GM19099 (cell line): ENCODE measurements around the gene PRKCQ.

ENCODE experiments used
- POLR2A ChIP-seq: IDR thresholded peaks from 3 replicates; pipeline ENCODE4 v1.6.1; 2011; ENCODE audit warnings: low read depth; ENCODE audit not compliant: insufficient read length; ENCODE audit errors: extremely low read depth

Gene PRKCQ

DNA sequence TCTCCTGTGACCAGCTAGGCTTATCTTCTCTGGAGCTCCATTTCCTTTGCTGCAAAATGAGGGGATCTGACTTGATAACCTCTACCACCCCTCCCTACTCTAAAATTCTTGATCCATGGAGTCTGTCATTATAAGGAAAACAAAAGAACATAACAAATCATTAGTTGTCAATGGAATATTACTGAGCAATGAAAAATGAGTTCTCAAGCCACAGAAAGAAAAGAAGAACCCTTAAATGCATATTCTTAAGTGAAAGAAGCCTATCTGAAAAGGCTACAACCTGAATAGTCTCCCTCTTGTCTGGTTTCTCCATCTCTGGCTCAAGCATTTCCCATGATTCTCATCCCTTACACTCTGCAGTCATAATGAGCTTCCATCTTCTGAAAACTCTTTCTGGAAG is 110.4 kb downstream of the PRKCQ start:
- TF ChIP-seq POLR2A = no peak

DNA sequence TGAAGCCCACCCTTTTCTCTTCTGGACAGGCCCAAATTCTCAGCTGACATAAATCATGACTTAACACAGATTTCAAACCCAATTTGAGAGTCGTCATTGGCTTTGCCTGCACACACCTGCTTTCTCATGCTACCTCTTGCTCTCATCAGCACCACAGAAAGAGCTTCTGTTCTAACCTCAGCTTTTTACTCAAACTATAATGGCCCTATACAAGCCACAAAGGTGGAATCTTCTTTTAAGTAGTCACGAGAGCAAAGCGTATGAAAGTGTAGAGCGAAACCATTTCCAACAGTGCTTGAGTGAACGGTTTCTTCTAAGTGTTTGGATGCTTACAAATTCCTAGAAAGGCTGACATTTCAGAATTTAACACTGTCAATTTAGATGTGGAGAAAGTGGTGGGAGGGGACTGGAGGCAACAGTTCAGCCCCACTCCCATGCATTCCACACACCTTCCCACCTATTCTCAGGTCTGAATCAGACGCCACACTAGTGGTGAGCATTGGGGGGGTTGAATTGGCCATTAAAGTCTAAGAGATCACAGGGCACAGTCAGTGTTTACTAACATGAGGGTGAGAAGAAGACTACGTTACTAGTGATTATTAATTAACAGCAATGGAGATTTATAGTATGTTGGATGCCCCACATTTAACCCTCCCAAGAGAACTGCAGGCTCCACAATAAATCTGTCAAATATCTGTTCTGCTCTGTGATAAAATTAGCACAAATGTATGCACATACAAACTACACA is 114.0 kb downstream of the PRKCQ start:
- no peak for TF ChIP-seq POLR2A

DNA sequence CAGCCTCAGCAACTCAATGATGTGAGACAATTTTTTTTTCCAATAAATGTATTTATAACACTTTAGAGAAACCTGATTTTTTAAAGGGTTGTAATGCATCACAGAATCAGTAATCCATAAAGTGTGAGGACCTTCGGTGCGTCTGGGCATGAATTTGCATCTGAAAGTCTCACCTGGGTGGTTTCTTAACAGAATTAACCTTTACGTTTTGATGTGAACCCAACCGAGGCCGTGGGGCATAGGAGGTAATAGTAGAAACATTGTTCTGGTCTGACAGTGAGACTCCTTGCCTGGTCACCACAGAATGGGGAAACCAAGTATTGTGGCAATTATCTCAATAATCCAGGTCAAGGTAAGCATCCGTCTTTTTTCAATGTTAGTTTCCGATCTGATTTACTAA is 114.6 kb downstream of the PRKCQ start:
- TF ChIP-seq POLR2A = no peak

DNA sequence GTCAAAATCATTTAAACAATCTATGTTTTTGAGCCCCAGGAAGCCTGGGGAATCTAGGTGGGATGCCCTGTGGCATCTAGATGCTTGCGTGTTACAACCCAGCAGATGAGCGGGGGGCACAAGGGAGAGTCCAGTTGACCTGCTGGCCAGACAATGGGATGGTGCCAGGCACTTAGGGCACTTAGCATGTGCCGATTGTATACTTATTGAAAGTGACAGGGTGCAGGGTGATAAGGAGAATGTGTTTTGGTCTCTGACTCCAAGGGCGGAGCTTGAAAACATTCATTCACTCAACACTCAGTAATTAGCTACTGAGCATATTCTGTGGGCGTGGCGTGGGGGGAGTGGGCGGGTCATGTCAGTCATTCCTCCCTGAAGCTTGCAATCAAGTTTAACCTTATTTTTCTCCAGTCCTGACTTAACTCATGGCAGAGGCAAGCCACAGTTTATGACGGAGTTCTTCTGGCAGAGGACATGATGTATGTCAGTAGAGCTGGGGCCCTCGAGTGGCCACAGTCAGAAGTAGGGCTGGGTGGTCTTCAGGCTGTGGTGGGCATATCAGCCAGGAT is 115.1 kb downstream of the PRKCQ start:
- TF ChIP-seq POLR2A = no peak

DNA sequence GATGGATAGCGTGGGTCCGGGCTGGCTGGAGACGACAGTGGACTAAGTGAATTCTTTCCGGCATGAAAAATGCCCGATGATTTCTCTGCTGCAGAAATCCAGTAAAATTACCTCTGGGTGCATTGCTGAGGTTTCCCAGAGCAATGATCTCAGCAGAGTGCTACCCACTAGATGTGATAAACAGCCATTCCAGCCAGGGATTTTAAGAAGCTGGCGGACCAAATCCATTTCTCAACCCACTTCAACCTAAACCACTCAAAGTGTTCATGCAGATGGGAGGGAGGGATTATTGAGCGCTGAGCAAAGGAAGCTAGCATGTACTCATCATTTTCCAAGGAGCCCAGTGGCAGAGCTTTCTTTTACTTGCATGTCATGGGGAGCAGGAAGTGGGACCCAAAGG is 116.7 kb downstream of the PRKCQ start:
- no peak for TF ChIP-seq POLR2A

DNA sequence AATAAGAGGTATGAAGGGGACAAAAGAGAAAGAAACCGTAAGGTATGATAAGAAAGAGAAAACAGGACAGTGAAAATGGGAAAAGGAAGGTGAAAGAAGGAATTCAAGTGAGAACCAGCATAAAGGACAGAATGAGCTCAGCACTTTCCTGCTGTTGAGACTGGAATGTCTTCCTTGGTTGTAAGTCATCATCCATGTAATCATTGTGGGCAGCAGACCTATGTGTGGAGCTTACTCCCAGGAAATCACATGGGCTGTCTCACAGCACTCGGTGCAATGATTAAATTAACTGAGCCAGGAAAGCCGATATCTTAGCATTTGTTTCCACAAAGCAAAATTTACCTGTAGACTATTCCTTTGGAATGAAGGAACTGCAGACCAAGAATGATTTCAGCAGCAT is 118.1 kb downstream of the PRKCQ start:
- TF ChIP-seq POLR2A = no peak

DNA sequence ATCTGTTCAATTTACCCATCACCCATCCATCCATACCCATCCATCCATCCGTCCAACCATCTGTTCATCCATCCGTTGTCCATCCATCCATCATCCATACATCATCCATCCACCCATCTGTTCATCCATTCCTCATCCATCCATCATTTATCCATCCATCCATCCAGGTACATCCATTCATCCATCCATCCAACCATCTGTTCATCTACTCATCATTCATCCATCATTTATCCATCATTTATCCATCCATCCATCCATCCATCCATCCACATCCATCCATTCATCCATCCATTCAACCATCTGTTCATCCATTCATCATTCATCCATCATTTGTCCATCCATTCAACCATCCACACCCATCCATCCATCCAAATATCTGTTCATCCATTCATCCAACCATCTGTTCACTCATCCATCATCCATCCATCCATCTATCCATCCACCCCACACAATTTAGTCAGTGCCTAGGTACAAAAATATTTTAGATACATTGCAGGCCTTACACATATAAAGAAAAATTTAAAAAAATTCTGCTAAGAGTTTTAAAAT is 119.1 kb downstream of the PRKCQ start:
- TF ChIP-seq POLR2A = no peak

DNA sequence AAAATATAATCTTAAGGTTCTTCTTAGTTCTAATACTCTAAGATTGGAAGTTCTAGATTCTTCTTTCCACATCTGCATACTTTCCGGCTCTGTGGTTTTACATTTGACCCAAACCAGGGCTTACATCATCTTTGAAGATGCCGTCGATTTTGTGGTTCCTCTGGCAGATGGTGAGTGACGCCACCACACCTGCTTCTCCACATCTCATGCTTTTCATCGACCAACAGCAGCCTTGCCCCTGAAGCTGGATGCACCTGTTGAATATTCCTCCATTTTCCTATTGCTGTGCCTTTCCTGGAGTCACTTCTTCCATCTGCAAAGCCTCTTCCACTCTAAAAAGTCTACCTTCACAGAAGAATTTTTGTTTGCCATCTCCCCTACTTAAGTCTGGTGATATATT is 121.3 kb downstream of the PRKCQ start:
- no peak for TF ChIP-seq POLR2A

DNA sequence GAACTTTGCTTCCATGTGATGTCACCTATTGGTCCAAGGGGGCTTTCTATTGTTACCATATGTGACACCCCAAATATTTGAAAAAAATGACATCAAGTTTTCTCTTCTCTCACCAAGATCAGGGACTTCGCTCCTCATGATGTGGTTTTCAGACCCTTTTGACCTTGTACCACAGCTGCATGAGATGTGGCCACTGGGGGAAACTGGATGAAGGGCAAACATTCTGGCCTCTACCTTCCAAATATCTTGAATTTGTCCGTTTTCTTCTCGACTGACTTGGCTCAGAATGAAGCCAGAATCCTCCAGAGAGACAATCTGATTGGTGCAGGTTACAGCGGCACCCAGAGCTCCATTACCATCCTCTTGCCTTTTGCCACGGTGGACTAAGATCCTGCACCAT is 122.7 kb downstream of the PRKCQ start:
- TF ChIP-seq POLR2A = no peak

DNA sequence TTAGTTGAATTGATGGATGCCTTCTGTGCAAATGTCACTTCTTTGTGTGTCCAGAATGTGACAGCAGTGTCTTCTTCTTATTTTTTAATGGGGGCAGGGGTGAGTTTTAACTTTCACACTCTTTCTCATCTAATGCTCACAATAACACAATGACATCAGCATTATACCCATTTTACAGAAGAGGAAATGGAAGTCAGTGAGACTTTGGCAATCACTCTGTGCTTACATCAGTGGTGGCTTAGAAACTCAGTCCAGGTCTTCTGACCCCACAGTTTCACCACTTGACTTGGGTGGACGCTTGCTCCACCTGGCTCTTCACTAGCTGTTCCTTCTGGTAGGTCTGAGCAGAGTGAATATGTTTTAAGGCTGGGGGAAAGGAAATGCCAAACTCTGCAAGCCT is 124.0 kb downstream of the PRKCQ start:
- TF ChIP-seq POLR2A = no peak

DNA sequence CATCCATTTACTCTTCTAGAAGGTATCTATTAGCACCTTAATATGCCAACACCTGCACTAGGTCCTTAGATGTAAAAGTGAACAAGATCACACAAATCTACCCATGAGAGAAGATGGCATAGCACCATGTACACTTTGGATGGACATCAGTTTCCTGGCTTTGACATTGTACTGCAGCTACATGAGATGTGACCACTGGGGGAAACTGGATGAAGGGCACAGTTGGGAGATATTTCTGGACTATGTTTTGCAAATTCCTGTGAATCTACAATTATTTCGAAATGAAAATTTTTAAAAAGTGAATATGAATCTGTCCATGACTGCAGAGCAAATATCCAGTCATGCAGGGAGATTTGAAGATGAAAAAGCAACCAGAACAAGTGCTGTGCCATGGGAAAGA is 124.5 kb downstream of the PRKCQ start:
- TF ChIP-seq POLR2A = no peak

DNA sequence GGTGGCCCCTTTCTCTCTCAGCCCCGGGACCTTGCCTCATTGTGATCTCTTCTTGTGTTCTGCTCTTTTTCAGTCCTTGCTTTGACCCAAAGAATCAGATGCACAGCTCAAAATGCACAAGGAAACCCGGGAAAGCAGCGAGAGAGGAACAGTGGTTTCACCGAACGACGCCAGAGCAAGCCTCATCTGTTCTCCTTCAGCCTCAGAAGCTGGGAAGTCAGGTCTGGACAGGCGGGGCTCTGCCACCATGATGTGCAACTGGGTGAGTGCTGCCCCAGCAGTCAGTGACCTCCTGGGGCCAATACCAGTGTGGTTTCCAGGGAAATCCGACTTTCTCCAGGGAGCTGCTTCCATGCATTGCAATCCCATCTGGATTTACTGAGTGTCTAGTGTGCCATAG is 133.4 kb downstream of the PRKCQ start:
- no peak for TF ChIP-seq POLR2A

DNA sequence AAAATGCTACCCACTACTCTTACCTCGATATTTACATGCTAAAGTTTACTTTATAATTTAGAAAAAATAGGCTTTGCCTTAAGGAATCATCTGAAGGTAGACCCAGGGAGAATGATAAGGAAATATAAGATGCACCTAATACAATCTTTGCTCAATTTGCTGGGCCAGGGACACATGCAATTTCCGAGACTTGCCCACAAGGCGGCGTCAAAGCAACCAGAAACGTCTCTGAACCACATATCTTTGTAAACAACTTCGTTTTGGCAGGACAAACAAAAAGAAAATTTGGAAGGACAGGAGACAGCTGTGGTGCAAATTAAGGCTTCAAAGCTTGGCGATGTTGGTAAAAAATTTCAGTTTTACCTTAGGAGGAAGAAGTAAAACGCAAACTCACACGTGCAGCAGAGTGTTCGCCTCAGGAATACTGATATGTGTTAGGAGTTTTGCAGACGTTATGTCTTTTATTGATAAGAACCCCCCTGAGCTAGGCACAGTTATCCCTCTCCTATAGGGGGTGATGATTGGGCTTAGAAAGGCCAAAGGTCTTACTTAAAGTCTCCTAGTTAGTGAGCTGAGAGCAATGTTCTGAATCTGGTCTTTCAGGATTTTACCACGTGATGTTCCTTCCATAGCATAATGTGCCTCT is 134.3 kb downstream of the PRKCQ start:
- TF ChIP-seq POLR2A = no peak

DNA sequence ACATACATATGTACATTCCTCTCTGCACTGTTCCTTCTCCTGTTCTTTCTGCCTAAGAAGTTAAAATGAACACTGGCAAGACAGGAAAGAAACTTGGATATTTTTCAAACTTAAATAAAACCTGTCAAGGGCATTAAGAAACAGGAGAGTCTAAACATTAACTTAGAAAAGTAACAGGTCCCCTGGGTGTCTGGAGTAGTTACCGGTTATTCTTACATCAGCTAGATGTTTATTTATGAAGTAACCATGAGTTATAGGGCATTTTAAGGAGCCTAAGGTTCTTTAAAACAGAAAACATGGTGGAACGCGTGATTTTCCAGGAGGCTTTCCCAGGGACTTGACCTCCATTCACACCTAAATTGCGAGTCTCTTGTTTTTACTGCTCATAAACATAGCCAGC is 148.2 kb downstream of the PRKCQ start:
- TF ChIP-seq POLR2A = no peak

DNA sequence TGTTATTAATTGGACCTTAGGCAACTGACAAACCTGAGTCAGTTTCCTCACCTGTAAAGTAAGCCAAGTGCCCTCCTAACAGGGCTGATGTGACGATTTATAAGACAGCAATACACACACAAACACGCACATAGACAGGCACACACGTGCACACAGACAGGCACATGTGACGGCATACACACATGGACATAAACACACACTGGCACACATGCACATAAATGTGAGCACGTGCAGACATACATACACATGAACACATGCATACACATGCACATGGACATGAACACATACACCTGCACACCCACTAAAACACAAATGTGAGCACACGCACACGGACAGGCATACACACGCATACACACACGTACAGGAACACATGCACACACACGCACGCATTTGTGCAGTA is 148.9 kb downstream of the PRKCQ start:
- no peak for TF ChIP-seq POLR2A

DNA sequence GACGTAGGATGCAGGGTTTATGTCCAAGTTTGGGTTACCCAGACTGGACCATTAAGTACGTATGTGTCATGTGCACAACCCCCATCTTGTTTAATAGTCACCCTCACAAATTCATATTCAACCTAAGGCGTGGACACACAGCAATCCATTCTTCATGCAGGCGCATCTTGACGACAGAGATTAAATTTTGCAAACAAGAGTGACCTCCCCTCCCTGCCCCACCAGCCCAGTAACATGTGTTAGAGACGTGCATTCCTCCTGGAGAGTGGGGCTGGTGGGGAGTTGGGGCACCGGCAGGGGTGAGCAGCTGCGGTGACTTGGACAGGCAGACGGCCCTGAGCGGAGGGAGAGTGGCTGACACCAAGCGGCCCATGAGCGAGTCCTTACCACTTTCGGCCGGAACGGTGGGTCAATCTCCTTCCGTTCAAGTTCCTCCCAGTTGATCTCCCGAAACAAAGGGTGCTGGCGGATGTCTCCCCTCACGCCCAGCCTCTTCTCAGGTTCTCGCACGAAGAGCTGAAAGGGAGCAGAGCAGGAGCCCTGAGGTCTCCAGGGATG is 149.6 kb downstream of the PRKCQ start:
- TF ChIP-seq POLR2A = no peak

DNA sequence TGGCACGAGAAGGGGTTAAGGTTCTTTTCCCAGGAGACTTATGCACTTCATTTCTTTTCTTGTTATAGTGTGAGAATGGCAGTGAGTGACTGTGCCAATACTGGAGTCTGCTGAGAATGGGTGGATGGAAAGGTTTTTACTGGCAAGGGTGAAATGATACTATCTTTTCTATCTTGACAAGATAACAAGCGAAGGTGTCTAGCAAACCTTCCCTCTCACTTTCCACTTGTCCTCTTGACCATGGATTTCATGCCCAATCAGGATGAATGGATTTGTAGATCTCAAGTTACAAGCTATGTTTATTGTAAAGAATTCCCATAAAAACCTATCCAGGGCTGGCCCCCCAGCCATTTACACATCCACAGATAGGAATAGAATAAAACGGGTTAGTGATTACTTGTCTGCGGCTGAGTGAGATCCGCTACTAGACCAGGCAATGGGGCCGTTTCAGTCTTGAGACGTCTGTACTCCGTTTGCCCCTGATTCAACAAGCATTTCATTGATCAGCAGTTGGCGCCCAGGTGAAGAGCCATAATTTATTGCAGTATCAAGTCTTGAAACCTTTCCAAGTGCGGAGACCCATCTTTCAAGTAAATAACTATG is 152.6 kb downstream of the PRKCQ start:
- no peak for TF ChIP-seq POLR2A
